Measurements from ENCODE around the gene TMEM158. TPM values are rescaled to one million over a fixed set of nuclear protein-coding genes. Genes with fewer than 3 reads are reported as not detected.

The TMEM158 gene
- total RNA-seq, 2 experiments from 2014 or later, result not detected

DNA sequence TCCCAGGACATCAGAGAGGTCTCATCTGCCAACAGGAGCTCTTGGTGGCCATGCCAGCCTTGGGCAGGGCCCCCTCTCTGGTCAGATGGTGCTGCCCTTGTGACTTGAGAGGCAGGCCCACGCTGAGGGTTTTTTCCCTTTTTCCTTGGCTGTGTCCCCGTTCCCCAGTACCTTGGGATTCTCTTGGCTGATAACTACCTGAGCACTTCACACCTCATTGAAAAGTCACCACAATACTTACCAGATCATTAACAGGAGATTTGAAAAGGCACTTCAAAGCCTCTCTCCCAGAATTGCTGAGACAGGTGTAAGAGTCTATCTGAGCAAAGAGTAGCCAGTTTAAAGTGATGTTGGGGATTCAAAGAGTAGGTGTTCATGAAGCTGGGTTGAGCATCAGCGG, 15.1 kb upstream of the TMEM158 start:
- Histone ChIP-seq H3K9me3 (ENCODE audit: control insufficient read depth in 1 of 2, insufficient read depth in 1 of 2, low read length in 2 of 2) (no peaks in the 10 kb centered on the region), H3K36me3 (ENCODE audit: insufficient read depth, low read length) (no peaks in the 10 kb centered on the region), H3K4me1 (ENCODE audit: insufficient read depth, low read length) (no peaks in the 10 kb centered on the region), H3K27me3 (ENCODE audit: control insufficient read depth in 1 of 2, insufficient read depth in 2 of 2, low read length in 2 of 2) (peaks cover 0 to 2% of the 10 kb centered on the region in 2 experiments), H3K27ac (ENCODE audit: low read depth in 1 of 2, low read length in 2 of 2) (no peak overlapping the region), H3K4me3 (ENCODE audit: low read length) (no peak overlapping the region)
- CTCF ChIA-PET, result no interaction called here
- Mint-ChIP-seq H3K36me3 (ENCODE audit: low read depth) (no peaks in the 10 kb centered on the region), H3K4me3 (no peak overlapping the region), H3K4me1 (ENCODE audit: low read depth) (no peaks in the 10 kb centered on the region), H3K27ac (no peak overlapping the region), H3K9me3 (no peaks in the 10 kb centered on the region), H3K27me3 (peaks cover 7% of the 10 kb centered on the region)
- intact Hi-C loops (cut with DNase I, micrococcal nuclease), result no loop called here
- DNase-seq, result no peak
- POLR2A ChIA-PET, result no interaction called here
- TF ChIP-seq, protein P1, sequence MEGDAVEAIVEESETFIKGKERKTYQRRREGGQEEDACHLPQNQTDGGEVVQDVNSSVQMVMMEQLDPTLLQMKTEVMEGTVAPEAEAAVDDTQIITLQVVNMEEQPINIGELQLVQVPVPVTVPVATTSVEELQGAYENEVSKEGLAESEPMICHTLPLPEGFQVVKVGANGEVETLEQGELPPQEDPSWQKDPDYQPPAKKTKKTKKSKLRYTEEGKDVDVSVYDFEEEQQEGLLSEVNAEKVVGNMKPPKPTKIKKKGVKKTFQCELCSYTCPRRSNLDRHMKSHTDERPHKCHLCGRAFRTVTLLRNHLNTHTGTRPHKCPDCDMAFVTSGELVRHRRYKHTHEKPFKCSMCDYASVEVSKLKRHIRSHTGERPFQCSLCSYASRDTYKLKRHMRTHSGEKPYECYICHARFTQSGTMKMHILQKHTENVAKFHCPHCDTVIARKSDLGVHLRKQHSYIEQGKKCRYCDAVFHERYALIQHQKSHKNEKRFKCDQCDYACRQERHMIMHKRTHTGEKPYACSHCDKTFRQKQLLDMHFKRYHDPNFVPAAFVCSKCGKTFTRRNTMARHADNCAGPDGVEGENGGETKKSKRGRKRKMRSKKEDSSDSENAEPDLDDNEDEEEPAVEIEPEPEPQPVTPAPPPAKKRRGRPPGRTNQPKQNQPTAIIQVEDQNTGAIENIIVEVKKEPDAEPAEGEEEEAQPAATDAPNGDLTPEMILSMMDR (IDR thresholded peaks at IDR 0.05), result no peak
- no peak for ATAC-seq (ENCODE audit: poor library complexity)

DNA sequence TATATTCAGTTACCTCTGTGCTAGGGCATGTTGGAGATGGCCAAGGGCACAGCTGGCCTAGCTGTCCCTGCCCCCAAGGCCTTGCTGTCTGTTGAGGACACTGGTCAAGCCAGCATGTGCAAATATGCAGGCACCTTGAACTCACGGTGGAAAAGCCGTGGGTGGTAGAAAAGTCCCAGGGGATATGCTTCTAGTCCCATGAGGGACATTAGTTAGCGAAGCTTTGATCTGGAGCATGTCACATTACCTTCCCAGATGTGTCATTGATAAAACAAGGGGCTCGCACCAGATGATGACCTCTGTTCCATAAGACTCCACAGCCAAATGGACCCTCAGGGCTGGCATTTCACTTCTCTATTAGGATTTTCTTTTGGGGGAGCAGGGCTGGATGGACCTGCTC, 14.2 kb upstream of the TMEM158 start:
- TF ChIP-seq, protein P1 (IDR thresholded peaks at IDR 0.05), result no peak
- Mint-ChIP-seq H3K27ac (no peak overlapping the region), H3K4me1 (ENCODE audit: low read depth) (no peaks in the 10 kb centered on the region), H3K4me3 (no peak overlapping the region), H3K27me3 (peaks cover 7% of the 10 kb centered on the region), H3K9me3 (no peaks in the 10 kb centered on the region), H3K36me3 (ENCODE audit: low read depth) (no peaks in the 10 kb centered on the region)
- no peaks in the 10 kb centered on the region for H3K9me3 ChIP-seq (ENCODE audit: control insufficient read depth in 1 of 2, insufficient read depth in 1 of 2, low read length in 2 of 2)
- no peak overlapping the region for H3K4me3 ChIP-seq (ENCODE audit: low read length)
- DNase-seq (no peak), ATAC-seq (ENCODE audit: poor library complexity) (no peak)
- H3K27ac ChIP-seq (ENCODE audit: low read depth in 1 of 2, low read length in 2 of 2), result no peak overlapping the region
- H3K36me3 ChIP-seq (ENCODE audit: insufficient read depth, low read length), result no peaks in the 10 kb centered on the region
- CTCF ChIA-PET, result no interaction called here
- no peaks in the 10 kb centered on the region for H3K4me1 ChIP-seq (ENCODE audit: insufficient read depth, low read length)
- peaks cover 0 to 2% of the 10 kb centered on the region in 2 experiments for H3K27me3 ChIP-seq (ENCODE audit: control insufficient read depth in 1 of 2, insufficient read depth in 2 of 2, low read length in 2 of 2)
- intact Hi-C loops (cut with DNase I, micrococcal nuclease), result no loop called here
- POLR2A ChIA-PET, result no interaction called here

DNA sequence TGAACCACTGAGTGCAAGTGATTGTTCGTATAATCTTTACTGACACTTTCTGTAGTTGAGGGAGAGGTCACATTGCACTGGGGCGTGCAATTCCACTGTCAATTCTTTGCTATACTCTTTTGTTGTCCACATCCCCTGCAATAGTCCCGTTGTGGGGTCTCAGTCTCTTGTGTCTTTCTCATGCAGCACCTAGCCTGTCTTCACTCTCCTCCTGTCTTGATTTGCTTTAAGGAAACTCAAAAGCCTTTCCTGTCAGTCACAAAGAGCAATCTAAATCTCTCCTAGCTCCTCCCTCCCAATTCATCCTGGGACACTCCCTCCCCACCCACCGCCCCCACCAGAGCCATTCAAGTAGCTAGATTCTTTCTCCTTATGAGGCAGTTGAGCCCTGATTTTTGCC, 13.2 kb upstream of the TMEM158 start:
- ChIA-PET CTCF (no interaction called here), POLR2A (no interaction called here)
- intact Hi-C loops (cut with DNase I, micrococcal nuclease), result no loop called here
- no peak overlapping the region for H3K27ac Mint-ChIP-seq
- Histone ChIP-seq H3K27ac (ENCODE audit: low read depth in 1 of 2, low read length in 2 of 2) (no peak overlapping the region), H3K9me3 (ENCODE audit: control insufficient read depth in 1 of 2, insufficient read depth in 1 of 2, low read length in 2 of 2) (no peaks in the 10 kb centered on the region), H3K4me3 (ENCODE audit: low read length) (no peak overlapping the region), H3K4me1 (ENCODE audit: insufficient read depth, low read length) (no peaks in the 10 kb centered on the region), H3K36me3 (ENCODE audit: insufficient read depth, low read length) (no peaks in the 10 kb centered on the region), H3K27me3 (ENCODE audit: control insufficient read depth in 1 of 2, insufficient read depth in 2 of 2, low read length in 2 of 2) (peaks cover 0 to 2% of the 10 kb centered on the region in 2 experiments)
- no peak overlapping the region for H3K4me3 Mint-ChIP-seq
- H3K27me3 Mint-ChIP-seq, result peaks cover 7% of the 10 kb centered on the region
- H3K9me3 Mint-ChIP-seq, result no peaks in the 10 kb centered on the region
- TF ChIP-seq, protein P1 (IDR thresholded peaks at IDR 0.05), result no peak
- DNase-seq, result no peak
- no peaks in the 10 kb centered on the region for H3K4me1 Mint-ChIP-seq (ENCODE audit: low read depth)
- no peaks in the 10 kb centered on the region for H3K36me3 Mint-ChIP-seq (ENCODE audit: low read depth)
- no peak for ATAC-seq (ENCODE audit: poor library complexity)
